GM12872 (cell line): ENCODE measurements around the gene CTIF.

Experiments
- TF ChIP-seq, protein P1 (sequence below): IDR thresholded peaks from 3 replicates; pipeline ENCODE4 v1.5.1; 2011; ENCODE audit warnings: low read depth, mild to moderate bottlenecking, low read length, moderate library complexity; ENCODE audit not compliant: insufficient read depth

Gene CTIF

DNA sequence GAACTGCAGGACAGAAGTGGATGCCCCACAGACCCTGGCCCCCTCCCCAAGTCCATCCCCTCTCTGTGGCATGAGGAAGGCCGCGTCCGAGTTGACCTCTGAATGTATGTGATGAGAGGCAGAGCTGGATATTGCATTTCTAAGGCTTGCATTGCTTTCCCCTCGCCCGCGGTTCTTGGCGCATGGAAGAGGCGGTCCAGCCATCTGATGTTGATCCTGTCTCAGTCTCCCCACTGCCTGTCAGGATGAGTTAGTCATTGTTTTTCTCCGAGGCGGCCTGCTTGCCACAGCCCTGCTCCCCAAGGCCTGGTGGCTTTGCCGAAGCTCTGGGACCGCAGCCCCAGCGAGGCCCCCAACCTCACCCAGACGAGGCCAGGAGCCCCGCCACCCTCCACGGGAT, 323.3 kb downstream of the CTIF start:
- TF ChIP-seq, protein P1, sequence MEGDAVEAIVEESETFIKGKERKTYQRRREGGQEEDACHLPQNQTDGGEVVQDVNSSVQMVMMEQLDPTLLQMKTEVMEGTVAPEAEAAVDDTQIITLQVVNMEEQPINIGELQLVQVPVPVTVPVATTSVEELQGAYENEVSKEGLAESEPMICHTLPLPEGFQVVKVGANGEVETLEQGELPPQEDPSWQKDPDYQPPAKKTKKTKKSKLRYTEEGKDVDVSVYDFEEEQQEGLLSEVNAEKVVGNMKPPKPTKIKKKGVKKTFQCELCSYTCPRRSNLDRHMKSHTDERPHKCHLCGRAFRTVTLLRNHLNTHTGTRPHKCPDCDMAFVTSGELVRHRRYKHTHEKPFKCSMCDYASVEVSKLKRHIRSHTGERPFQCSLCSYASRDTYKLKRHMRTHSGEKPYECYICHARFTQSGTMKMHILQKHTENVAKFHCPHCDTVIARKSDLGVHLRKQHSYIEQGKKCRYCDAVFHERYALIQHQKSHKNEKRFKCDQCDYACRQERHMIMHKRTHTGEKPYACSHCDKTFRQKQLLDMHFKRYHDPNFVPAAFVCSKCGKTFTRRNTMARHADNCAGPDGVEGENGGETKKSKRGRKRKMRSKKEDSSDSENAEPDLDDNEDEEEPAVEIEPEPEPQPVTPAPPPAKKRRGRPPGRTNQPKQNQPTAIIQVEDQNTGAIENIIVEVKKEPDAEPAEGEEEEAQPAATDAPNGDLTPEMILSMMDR, result no peak

DNA sequence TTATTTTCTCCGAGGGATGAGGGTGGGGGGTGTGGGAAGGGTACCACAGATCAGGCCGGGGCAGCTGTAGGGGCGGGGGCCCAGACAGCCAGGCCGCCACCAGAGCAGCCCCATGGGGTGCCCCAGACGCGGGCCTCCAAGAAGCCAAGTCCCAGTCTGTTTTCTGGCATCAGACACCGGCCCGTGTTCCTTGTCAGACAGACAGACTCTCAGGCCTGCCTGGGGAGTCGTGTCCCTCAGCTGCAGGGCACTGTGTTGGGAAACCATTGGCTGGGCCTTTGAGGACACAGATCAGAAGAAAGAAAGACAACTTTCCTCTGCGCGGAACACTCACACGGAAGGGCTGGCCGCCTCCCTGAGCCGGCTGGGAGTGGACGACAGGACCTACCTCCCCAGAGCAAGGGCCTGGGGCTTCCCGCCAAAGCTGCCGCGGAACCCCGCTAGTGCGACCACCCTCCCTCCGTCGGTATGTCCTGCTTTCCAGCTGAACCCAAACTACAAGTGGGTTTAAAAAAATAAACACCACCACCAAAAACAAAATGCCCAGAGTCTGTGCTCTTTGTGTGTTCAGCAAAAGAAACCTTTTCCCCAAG, 323.9 kb downstream of the CTIF start:
- TF ChIP-seq, protein P1, result no peak

GRCh38 chr18:48863432-48864065, 324.7 kb downstream of the CTIF start:
- TF ChIP-seq, protein P1, result no peak

- TF ChIP-seq, protein P1, result no peak
Measured at GRCh38 chr18:48864876-48865275, 326.0 kb downstream of the CTIF start.

- TF ChIP-seq, protein P1, result no peak
Measured at GRCh38 chr18:48866028-48866733, 327.4 kb downstream of the CTIF start.

- TF ChIP-seq, protein P1, result no peak
Measured at GRCh38 chr18:48866856-48867255, 328.0 kb downstream of the CTIF start.

DNA sequence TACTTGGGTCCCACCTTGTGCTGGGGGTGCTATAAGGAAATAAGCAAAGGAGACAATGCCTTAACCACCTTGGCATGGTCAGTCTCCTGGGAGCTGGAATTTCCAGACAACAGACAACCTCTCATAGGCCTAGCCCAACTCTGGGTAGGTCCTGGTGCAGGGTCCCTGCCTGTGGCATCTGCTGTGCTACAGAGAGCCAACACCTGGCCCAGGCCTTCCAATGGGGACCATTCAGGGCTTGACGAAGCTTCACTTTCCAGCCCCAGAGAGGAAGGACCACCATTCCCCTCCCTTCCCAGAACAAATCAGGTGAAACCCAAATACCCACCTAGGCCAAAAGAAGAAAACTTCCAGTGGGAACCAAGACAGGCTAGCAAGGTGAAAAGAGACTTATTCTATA, 329.1 kb downstream of the CTIF start:
- TF ChIP-seq, protein P1, result no peak
